Non-pigmented ciliary epithelial cell (primary cell): Measurements from ENCODE around the gene RET.

ENCODE experiments used
- DNase-seq: peaks from one replicate; pipeline ENCODE4 v3.0.0-alpha.2; 2010; ENCODE audit warnings: low read depth

The RET gene

GRCh38 chr10:43108951-43109350, 32.1 kb downstream of the RET start:
- no peak for DNase-seq

DNA sequence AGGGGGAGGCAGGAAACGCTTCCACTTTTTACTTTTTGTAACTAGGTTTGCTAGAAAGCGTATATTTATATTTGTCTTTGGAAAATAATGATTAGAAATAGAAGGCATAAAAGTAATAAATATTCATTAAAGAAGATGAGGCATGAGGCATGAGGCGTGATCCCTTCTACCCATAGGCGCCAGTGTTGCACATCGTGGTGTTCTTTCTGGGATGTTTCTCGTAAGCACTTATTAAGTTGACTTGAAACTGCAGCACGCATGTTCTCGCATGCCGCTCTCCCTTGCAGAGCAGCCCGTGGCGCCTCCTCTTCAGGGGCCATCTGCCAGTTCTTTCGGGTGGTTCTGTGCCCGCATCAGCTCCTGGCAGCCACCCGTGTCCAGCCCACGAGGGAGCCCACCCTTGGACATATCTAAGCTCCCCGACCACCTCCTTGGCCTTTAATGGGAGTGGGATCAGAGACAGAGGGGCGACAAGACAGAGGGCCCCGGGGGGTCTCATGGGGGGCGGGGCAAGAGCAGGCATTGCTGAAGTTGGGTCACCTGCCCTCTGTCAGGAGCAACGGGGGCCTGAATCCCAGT, 32.9 kb downstream of the RET start:
- DNase-seq: no peak

- DNase-seq: no peak
Observed at GRCh38 chr10:43110338-43111071, 33.6 kb downstream of the RET start.

DNA sequence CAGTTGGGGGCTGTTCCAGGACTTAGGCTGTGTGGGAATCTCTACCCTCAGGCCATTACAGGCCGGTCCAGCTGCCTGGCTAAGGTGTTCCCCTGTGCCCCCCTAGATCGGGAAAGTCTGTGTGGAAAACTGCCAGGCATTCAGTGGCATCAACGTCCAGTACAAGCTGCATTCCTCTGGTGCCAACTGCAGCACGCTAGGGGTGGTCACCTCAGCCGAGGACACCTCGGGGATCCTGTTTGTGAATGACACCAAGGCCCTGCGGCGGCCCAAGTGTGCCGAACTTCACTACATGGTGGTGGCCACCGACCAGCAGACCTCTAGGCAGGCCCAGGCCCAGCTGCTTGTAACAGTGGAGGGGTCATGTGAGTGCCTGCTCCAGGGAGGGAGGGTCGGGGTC, 34.2 kb downstream of the RET start:
- DNase-seq: no peak

- no peak for DNase-seq
Observed at GRCh38 chr10:43111921-43112607, 35.2 kb downstream of the RET start.

DNA sequence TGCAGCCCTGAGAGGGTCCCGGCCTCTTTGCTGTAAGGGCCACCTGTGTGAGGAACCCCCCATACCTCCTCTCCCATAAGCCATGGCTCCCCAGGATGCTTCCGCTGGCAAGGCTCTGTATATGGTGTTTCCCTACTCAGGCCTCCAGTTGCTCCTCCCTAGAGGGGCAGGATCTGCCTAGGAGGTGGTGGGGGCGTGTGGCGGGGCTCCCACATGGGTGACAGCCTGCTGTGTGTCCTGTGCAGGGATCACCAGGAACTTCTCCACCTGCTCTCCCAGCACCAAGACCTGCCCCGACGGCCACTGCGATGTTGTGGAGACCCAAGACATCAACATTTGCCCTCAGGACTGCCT, 35.7 kb downstream of the RET start:
- no peak for DNase-seq

DNA sequence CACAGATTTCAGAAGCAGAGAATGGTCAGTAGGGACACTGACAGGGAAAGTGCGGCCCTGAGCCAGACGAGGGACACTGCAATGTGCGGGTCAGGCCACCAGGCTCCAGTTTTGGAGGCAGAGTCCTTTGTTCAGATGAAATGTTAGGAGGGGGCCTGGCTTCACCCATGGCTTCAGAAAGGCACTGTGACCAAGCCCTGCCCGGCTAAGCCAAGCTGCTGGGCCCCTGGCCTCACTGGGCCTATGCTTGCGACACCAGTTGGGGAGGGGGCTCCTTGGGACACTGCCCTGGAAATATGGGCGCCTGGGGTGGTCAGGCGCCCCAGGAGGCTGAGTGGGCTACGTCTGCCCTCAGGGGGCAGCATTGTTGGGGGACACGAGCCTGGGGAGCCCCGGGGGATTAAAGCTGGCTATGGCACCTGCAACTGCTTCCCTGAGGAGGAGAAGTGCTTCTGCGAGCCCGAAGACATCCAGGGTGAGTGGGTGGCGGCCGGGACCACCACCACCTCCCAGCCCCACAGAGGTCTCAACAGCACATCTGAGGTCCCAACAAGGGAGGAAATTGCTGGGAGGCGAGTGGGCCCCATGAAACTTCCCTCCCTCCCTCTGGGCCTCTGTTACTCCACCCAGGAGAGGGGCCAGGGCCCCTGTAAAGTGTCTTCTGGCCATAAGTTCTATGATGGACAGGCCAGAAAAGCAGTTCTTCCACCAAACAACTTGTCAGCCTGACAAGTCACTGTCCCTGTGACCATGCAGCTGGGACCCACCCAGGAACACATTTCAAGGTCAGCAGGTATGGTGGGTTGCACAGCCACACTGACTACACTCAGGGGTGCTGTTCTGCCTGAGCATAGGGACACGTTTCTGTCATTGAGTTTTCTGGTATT, 36.6 kb downstream of the RET start:
- no peak for DNase-seq

DNA sequence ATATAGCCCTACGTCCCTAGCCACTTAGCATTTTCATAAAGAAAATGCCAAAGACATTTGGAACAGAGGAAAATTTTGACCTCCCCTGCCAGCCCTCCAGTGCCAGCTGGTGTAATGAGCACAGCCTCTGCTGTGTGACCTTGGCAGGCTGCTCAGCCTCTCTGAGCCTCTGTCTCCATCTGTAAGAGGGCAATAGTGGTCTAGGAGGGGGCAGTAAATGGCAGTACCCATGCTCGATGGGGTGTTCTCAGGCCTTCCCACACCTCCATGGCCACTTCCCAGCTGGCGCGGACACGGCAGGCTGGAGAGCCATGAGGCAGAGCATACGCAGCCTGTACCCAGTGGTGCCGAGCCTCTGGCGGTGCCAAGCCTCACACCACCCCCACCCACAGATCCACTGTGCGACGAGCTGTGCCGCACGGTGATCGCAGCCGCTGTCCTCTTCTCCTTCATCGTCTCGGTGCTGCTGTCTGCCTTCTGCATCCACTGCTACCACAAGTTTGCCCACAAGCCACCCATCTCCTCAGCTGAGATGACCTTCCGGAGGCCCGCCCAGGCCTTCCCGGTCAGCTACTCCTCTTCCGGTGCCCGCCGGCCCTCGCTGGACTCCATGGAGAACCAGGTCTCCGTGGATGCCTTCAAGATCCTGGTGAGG, 37.3 kb downstream of the RET start:
- no peak for DNase-seq

- DNase-seq: no peak
Observed at GRCh38 chr10:43114743-43115611, 38.1 kb downstream of the RET start.

GRCh38 chr10:43115881-43116595, 39.2 kb downstream of the RET start:
- no peak for DNase-seq

DNA sequence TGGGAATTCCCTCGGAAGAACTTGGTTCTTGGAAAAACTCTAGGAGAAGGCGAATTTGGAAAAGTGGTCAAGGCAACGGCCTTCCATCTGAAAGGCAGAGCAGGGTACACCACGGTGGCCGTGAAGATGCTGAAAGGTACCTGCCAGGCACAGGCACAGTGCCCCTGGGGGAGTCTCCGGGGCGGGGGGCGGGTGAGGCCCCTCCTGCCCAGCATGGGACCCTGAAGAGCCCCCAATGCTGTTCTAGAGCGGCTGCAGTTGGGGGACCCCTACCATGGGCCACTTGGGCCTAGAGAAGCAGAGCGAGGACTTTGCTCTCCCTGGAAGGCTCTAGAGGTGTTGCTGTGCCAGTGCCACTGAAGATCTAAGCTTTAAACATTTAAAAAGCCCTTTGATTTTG, 39.7 kb downstream of the RET start:
- no peak for DNase-seq

DNA sequence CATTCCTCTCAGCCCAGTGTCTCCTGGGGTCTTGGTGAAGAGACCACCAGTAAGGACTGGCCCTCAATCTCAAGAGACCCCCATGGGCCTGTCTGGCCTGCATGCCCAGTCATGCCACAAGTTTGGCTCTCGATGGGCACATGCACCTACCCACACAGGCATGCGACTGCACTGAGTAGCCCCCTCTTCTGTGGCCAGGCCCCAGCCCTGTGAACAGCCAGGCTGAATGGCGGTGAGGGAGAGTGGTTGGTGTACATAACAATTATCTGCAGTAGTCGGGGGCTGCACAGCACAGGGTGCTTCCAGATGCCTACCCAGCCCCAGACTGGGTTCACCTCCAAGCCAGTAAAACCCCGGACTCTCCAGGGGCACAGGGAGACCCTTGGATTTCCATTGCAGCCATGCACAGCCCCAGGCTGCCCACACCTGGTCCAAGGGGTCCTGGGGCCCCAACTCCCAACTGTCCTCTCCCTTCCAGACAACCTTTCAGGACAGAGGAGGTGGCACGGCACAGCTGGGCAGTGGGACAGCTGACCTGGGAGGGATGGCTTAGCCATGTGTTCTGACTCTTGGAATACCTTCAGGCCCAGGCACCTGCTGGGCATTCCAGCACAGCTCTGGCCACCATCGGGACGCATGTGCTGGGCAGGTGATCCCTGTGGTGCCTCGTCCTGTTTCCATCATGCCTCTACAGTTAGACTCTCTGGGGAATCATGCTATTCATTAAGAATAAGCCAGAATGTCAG, 40.3 kb downstream of the RET start:
- no peak for DNase-seq

DNA sequence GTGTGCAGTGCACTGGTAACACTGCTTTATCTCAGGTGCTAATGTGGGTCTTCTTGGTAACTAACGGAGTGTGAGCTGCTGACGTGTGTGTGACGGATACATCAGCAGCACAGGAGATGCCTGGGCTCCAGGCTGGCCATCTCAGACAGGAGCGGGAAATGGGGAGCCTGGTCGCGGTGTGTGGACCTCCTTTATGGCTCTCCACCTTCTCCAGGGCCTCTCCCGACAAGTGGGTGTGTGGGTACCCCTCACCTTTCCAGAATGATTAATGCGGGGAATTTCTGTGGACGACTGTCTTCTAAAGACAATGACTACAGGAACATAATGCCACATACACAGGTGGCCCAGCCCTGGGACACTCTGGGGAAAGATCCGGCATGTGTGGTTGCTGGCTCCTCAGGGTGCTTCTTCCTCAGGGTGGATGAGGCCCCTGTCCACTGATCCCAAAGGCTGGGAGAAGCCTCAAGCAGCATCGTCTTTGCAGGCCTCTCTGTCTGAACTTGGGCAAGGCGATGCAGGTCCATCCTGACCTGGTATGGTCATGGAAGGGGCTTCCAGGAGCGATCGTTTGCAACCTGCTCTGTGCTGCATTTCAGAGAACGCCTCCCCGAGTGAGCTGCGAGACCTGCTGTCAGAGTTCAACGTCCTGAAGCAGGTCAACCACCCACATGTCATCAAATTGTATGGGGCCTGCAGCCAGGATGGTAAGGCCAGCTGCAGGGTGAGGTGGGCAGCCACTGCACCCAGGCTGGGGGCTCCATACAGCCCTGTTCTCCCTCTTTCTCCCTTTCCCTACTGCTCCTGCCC, 41.1 kb downstream of the RET start:
- DNase-seq: no peak

GRCh38 chr10:43118631-43119415, 42.0 kb downstream of the RET start:
- DNase-seq: no peak

- DNase-seq: no peak
Observed at GRCh38 chr10:43119416-43120115, 42.7 kb downstream of the RET start.

DNA sequence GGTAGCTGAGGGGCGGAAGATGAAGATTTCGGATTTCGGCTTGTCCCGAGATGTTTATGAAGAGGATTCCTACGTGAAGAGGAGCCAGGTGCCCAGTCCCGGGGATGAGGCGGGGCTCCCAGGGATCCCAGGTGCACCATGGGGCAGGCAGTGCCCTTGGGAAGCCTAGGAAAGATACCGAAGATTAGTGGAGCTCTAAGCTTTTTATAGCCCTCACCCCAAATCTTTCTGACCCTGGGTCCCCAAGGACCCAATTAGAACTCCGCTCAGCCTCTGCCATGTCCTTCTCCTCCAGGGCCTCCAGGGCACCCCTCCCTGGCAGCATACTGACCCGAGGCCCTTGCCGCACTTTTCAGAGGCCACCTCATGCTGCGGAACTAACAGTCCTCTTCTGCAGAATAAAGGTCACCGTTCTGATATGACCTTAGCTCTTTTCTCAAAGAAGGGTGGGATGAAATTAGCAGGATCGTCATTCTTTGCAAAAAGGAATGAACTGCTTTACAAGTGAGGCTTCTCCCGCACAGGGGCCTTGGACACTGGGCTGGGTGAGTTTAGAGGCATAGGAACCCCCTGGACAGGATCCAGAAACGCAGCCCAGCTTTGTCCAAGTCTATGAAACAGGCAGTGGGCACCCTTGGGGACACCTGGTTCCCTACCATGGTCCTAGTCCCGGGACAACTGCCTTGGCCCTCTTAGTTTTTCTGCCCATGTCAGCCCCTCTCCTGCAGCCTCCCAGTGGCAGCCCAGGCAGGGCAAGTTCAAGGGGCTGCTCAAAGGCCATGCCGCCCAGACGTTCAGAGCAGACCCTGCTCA, 43.5 kb downstream of the RET start:
- DNase-seq: no peak

DNA sequence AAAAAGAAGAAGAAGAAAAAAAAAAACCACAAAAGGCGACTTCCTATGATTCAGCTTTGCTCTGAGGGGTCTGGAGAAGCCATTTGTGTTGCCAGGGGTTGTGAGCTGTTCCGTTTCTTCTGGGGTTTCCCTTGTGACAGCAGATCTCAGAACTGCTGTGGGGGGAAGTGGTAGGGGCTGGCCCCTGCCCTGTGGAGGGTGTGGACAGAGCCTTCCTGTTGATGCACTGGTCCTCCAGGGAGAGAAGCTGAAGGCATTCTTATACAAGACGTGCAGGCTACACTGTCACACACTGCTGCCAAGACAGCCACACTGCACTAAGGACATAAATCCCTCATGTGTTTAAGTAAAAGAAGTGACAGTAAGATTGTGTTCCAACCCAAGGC, 44.1 kb downstream of the RET start:
- no peak for DNase-seq
